ENCODE measurements around the gene NHLRC2. TPM values are rescaled to one million over a fixed set of nuclear protein-coding genes. Genes with fewer than 3 reads are reported as not detected.
A peak's percentile ranks its signal among the peaks of the same experiment; 100 is the strongest.

The NHLRC2 gene
- total and polyA plus RNA-seq, 9 donors, result 5.8 to 71.7 (median 43.8) TPM

- WGBS, 3 donors, result 90 to 92% (median 92%) methylated on average over 2 of the region's 2 CpGs
- no peaks in the 10 kb centered on the region for H3K27me3 ChIP-seq
- intact Hi-C loops (cut with DNase I), result no loop called here
- no peak overlapping the region for H3K4me3 ChIP-seq
- no peaks in the 10 kb centered on the region for H3K36me3 ChIP-seq
- H3K4me1 ChIP-seq (ENCODE audit: insufficient read depth), result no peaks in the 10 kb centered on the region
- no peaks in the 10 kb centered on the region for H3K9me3 ChIP-seq
- no peak for DNase-seq
- TF ChIP-seq CTCF (IDR thresholded peaks at IDR 0.05) (no peak), POLR2A (IDR thresholded peaks at IDR 0.05) (no peak), EP300 (IDR thresholded peaks at IDR 0.05) (no peak)
- no peak overlapping the region for H3K27ac ChIP-seq
Observed at GRCh38 chr10:113953505-113954272, 99.2 kb downstream of the NHLRC2 start.

DNA sequence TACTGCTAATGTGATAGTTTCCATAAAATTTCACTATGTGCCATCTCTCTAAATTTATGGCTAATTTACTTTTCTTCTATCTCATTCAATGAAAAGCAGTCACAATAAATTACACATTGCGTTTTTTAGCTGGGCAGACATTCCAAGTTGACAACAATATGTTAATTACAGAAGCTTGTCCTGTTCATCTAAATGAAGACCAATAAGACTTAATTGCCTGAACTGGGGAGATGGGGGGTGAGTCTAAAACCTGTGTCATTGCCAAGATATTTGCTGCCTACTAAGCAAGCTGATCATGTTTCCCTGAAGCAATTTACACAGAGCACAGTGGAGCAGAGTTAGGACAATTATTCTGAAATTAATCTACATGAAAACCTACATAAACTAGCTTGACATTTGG, 99.9 kb downstream of the NHLRC2 start:
- Histone ChIP-seq H3K9me3 (no peaks in the 10 kb centered on the region), H3K4me3 (no peak overlapping the region), H3K27ac (no peak overlapping the region), H3K36me3 (no peaks in the 10 kb centered on the region), H3K27me3 (no peaks in the 10 kb centered on the region), H3K4me1 (ENCODE audit: insufficient read depth) (no peaks in the 10 kb centered on the region)
- TF ChIP-seq POLR2A (IDR thresholded peaks at IDR 0.05), result no peak
- TF ChIP-seq CTCF (IDR thresholded peaks at IDR 0.05), result no peak
- TF ChIP-seq EP300 (IDR thresholded peaks at IDR 0.05), result no peak
- 75 to 92% (median 83%) methylated on average over 1 of the region's 1 CpG for WGBS, 3 donors
- no peak for DNase-seq
- intact Hi-C loops (cut with DNase I), result no loop called here

DNA sequence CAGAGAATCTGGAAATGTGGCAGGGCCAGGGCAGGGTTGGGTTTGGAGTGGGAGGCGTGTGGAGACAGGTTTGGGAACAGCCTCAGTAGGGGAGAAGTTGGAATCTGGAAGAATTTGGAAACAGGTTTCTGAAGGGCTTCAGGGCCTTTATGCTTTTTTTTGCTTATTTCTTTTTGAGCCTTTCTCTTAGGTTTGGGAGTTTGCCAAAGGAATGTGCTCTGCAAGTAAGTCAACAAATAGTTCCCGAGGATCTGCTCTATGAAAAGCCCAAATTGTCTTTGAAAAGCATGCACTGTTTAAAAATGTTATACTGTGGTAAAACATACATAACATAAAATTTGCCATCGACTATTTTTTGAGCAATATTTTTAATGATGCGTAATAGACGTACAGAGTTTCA, 102.6 kb downstream of the NHLRC2 start:
- Histone ChIP-seq H3K4me3 (no peak overlapping the region), H3K9me3 (no peaks in the 10 kb centered on the region), H3K27me3 (no peaks in the 10 kb centered on the region), H3K4me1 (ENCODE audit: insufficient read depth) (no peaks in the 10 kb centered on the region), H3K36me3 (no peaks in the 10 kb centered on the region), H3K27ac (no peak overlapping the region)
- intact Hi-C loops (cut with DNase I), result no loop called here
- WGBS, 3 donors, result 36 to 46% (median 37%) methylated on average over 5 of the region's 5 CpGs
- TF ChIP-seq CTCF (IDR thresholded peaks at IDR 0.05), result no peak
- no peak for TF ChIP-seq POLR2A (IDR thresholded peaks at IDR 0.05)
- no peak for TF ChIP-seq EP300 (IDR thresholded peaks at IDR 0.05)
- no peak for DNase-seq

DNA sequence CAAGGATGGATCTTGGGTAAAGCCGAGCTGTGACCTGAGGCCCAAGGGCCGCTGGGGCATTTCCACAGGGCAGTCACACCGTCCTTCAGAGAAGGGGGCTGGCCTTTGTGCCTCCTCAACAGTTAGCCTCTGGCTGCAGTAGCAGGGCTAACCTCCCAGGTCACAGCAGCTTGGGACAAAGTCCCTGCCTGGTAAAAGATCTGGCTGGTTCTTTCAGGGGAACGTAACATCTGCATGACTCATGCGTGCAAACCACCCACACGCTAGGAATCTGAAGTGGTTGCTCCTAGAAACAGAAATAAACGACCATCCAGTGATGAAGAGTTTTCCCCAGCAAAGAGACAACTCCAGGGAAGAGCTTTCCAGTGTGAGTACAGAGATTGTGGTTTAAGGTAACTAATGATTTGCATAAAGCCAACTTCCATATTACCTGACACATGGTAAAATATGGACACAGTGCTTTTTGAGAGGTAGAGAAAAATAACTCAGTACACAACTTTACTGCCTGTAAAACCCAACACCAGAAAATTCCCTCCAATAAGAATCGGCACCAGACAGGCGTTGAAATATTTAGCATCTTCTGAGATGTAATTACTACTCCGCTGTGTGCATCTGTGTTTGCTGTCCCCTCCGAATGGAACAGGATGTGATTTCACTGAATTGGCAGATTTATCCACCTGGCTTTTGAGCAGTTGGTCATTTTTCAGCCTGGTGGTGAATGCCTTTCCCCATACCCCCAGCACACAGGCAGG, 104.3 kb downstream of the NHLRC2 start:
- TF ChIP-seq EP300 (IDR thresholded peaks at IDR 0.05) (no peak), CTCF (IDR thresholded peaks at IDR 0.05) (no peak), POLR2A (IDR thresholded peaks at IDR 0.05) (no peak)
- WGBS, 3 donors, result 42 to 44% (median 44%) methylated on average over 10 to 11 of the region's 11 CpGs
- H3K27ac ChIP-seq, result no peak overlapping the region
- no peaks in the 10 kb centered on the region for H3K27me3 ChIP-seq
- intact Hi-C loops (cut with DNase I), result no loop called here
- no peaks in the 10 kb centered on the region for H3K9me3 ChIP-seq
- peak in 3 of 5 donors; percentile 23 to 49 (median 30) for DNase-seq
- no peaks in the 10 kb centered on the region for H3K36me3 ChIP-seq
- H3K4me1 ChIP-seq (ENCODE audit: insufficient read depth), result no peaks in the 10 kb centered on the region
- H3K4me3 ChIP-seq, result no peak overlapping the region

All from ovary (tissue), 9 donors.